Vagina (tissue), 2 donors: ENCODE results near the gene THPO. TPM values are rescaled to one million over a fixed set of nuclear protein-coding genes. Genes with fewer than 3 reads are reported as not detected.
A peak's percentile ranks its signal among the peaks of the same experiment; 100 is the strongest.

Experiments used
- DNase-seq, 2 donors: peaks; one replicate each; pipeline ENCODE4 v3.0.0-alpha.2; 2017; ENCODE audit errors: extremely low spot score in 2 of 2
- H3K27ac ChIP-seq: fragments of 200-600 bp; sonication (generic); one replicate; pipeline ENCODE4 v1.5.1; 2019
- H3K27me3 ChIP-seq: fragments of 200-600 bp; sonication (generic); one replicate; pipeline ENCODE4 v1.5.1; 2019
- H3K36me3 ChIP-seq, 2 donors: fragments of 200-600 bp; sonication (generic); one replicate each; pipeline ENCODE4 v1.5.1; 2017 to 2019
- H3K4me1 ChIP-seq: fragments of 200-600 bp; sonication (generic); one replicate; pipeline ENCODE4 v1.5.1; 2019
- H3K4me3 ChIP-seq, 2 donors: fragments of 200-600 bp; sonication (generic); 1 replicate in 1 of 2; 2 replicates in 1 of 2; pipeline ENCODE4 v1.5.1; 2016 to 2019
- H3K9me3 ChIP-seq: fragments of 200-600 bp; sonication (generic); one replicate; pipeline ENCODE4 v1.5.1; 2019
- CTCF ChIP-seq, 3 experiments: fragments of 450-650 bp in 2 of 3; fragments of 200-600 bp in 1 of 3; sonication (generic) in 1 of 3; IDR thresholded peaks; one replicate each; pipeline ENCODE4 v1.5.1; 2017 to 2019; ENCODE audit warnings: antibody characterized with exemption in 3 of 3, mild to moderate bottlenecking in 2 of 3, moderate library complexity in 2 of 3
- POLR2A ChIP-seq, 2 donors: fragments of 450-650 bp; IDR thresholded peaks; one replicate each; pipeline ENCODE4 v1.6.1; 2017; ENCODE audit warnings: antibody characterized with exemption in 2 of 2, mild to moderate bottlenecking in 2 of 2, moderate library complexity in 2 of 2
- POLR2AphosphoS5 ChIP-seq, 2 donors: sonication (generic); formaldehyde crosslinking; IDR thresholded peaks; one replicate each; pipeline ENCODE4 v1.9.0; 2017; ENCODE audit warnings: antibody characterized with exemption in 2 of 2, mild to moderate bottlenecking in 2 of 2, low read depth in 1 of 2; ENCODE audit not compliant: insufficient read depth in 1 of 2
- intact Hi-C: fragments of 100-400 bp; cut with DNase I; formaldehyde crosslinking; loops from one replicate; pipeline ENCODE4 v1.15.1; 2023
- total RNA-seq: library from RNA; depleted of rRNA; stranded (reverse); fragments of >200 nt; gene quantifications from one replicate; pipeline ENCODE4 v1.2.3, GENCODE V29; 2016

Gene THPO
- total RNA-seq, 1 donor from 2014 or later = 0.74 TPM

DNA sequence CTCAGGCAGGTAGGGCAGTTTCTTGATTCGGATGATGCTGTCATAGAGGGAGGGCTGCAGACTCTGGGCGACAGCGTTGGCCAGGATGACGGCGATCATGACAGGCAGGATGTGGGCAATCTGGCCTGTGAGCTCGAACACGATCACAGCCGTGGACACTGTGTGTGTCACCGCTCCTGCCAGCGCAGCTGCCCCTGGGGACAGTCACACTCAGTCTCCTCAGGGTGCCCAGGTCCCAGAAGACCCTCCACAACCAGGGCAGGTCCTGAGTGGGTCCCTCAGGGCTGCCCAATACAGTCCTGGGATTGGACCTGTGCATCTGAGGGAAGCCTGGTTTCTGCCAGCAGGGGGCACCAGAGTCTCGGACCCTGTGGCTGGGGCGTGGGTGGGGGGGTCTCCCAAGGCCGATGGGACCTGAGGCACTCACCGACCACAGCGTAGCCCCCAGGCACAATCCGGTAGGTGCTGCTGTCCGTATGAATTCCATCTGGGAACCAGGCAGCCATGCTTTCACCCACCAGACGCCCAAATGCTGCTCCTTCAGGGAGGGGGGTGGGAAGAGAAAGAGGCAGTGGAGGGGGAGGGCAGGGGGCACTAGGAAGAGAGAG is 23.8 kb downstream of the THPO start:
- Histone ChIP-seq H3K27ac (no peak overlapping the region), H3K27me3 (no peaks in the 10 kb centered on the region), H3K36me3 (peaks cover 0 to 14% of the 10 kb centered on the region in 2 donors), H3K9me3 (no peaks in the 10 kb centered on the region), H3K4me3 (no peak overlapping the region), H3K4me1 (peaks cover 10% of the 10 kb centered on the region)
- DNase-seq = no peak
- TF ChIP-seq POLR2AphosphoS5 (IDR thresholded peaks at IDR 0.05; ENCODE audit: insufficient read depth in 1 of 2, low read depth in 1 of 2) (no peak), CTCF (IDR thresholded peaks at IDR 0.05) (peak; percentile 23 to 57 (median 54))
- intact Hi-C loops = no loop called here

- intact Hi-C loops = no loop called here
- H3K27me3 ChIP-seq = no peaks in the 10 kb centered on the region
Observed at GRCh38 chr3:184353546-184353941, 24.5 kb downstream of the THPO start.

GRCh38 chr3:184352897-184353545 is 25.0 kb downstream of the THPO start:
- TF ChIP-seq CTCF (IDR thresholded peaks at IDR 0.05) (no peak), POLR2AphosphoS5 (IDR thresholded peaks at IDR 0.05; ENCODE audit: insufficient read depth in 1 of 2, low read depth in 1 of 2) (no peak)
- peaks cover 10% of the 10 kb centered on the region for H3K4me1 ChIP-seq
- intact Hi-C loops = no loop called here
- peaks cover 0 to 14% of the 10 kb centered on the region in 2 donors for H3K36me3 ChIP-seq
- no peaks in the 10 kb centered on the region for H3K27me3 ChIP-seq
- no peak for DNase-seq
- no peak overlapping the region for H3K4me3 ChIP-seq
- no peak overlapping the region for H3K27ac ChIP-seq
- no peaks in the 10 kb centered on the region for H3K9me3 ChIP-seq

More at GRCh38 chr3:184353546-184353941, 24.5 kb downstream of the THPO start:
- no peak for DNase-seq
- H3K27ac ChIP-seq = no peak overlapping the region
- H3K4me3 ChIP-seq = no peak overlapping the region
- H3K9me3 ChIP-seq = no peaks in the 10 kb centered on the region
- peaks cover 10% of the 10 kb centered on the region for H3K4me1 ChIP-seq
- peaks cover 0 to 14% of the 10 kb centered on the region in 2 donors for H3K36me3 ChIP-seq
- TF ChIP-seq POLR2AphosphoS5 (IDR thresholded peaks at IDR 0.05; ENCODE audit: insufficient read depth in 1 of 2, low read depth in 1 of 2) (no peak), CTCF (IDR thresholded peaks at IDR 0.05) (no peak)

GRCh38 chr3:184352149-184352785 is 25.7 kb downstream of the THPO start:
- Histone ChIP-seq H3K4me1 (peaks cover 10% of the 10 kb centered on the region), H3K27ac (no peak overlapping the region), H3K36me3 (peaks cover 0 to 12% of the 10 kb centered on the region in 2 donors), H3K27me3 (no peaks in the 10 kb centered on the region), H3K9me3 (no peaks in the 10 kb centered on the region), H3K4me3 (no peak overlapping the region)
- TF ChIP-seq CTCF (IDR thresholded peaks at IDR 0.05) (no peak), POLR2AphosphoS5 (IDR thresholded peaks at IDR 0.05; ENCODE audit: insufficient read depth in 1 of 2, low read depth in 1 of 2) (no peak), POLR2A (IDR thresholded peaks at IDR 0.05) (no peak)
- DNase-seq = no peak
- intact Hi-C loops = no loop called here
